ENCODE results near the gene COL20A1.

Gene COL20A1

DNA sequence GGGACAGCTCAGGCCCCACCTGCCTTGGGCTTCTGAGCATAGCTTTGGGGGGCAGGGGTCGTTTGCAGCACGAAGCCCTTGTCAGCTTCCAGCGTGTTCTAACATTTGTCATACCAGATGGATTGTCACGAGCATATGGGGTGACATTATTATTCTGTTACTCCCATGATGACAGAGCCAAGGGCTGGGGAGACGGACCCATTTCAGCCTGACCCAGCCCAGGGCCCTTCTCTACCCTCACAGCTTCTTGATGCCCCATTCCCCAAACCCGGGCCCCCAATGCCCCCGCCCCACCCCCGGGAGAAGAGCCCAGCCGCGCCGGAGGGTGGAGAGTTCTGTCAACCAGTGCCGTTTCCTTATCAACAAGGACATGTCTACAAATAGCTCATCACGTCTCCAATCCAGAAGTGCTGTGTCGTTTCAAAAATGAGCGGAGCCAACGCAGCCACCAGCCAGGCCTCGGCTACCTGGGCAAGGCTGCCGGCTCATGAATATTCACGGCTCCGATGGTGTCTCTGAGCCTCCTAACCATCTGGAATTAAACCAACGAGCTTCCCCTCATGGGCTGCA is 77.7 kb downstream of the COL20A1 start:
- TF ChIP-seq FOXP2 (optimal IDR thresholded peaks at IDR 0.05; ENCODE audit: borderline replicate concordance, extremely low read depth, extremely low read length, insufficient read depth): no peak
- TF ChIP-seq, protein P1, sequence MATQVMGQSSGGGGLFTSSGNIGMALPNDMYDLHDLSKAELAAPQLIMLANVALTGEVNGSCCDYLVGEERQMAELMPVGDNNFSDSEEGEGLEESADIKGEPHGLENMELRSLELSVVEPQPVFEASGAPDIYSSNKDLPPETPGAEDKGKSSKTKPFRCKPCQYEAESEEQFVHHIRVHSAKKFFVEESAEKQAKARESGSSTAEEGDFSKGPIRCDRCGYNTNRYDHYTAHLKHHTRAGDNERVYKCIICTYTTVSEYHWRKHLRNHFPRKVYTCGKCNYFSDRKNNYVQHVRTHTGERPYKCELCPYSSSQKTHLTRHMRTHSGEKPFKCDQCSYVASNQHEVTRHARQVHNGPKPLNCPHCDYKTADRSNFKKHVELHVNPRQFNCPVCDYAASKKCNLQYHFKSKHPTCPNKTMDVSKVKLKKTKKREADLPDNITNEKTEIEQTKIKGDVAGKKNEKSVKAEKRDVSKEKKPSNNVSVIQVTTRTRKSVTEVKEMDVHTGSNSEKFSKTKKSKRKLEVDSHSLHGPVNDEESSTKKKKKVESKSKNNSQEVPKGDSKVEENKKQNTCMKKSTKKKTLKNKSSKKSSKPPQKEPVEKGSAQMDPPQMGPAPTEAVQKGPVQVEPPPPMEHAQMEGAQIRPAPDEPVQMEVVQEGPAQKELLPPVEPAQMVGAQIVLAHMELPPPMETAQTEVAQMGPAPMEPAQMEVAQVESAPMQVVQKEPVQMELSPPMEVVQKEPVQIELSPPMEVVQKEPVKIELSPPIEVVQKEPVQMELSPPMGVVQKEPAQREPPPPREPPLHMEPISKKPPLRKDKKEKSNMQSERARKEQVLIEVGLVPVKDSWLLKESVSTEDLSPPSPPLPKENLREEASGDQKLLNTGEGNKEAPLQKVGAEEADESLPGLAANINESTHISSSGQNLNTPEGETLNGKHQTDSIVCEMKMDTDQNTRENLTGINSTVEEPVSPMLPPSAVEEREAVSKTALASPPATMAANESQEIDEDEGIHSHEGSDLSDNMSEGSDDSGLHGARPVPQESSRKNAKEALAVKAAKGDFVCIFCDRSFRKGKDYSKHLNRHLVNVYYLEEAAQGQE (IDR thresholded peaks at IDR 0.05; ENCODE audit: insufficient read depth in 1 of 2, low read depth in 2 of 2, low read length in 2 of 2): no peak
- no peak for TF ChIP-seq SIN3A (IDR thresholded peaks at IDR 0.05; ENCODE audit: borderline replicate concordance, insufficient read depth, low read length)
- no peak for TF ChIP-seq TAF1 (IDR thresholded peaks at IDR 0.05; ENCODE audit: borderline replicate concordance, insufficient read depth, low read length)
- no peak for TF ChIP-seq POLR2AphosphoS5 (IDR thresholded peaks at IDR 0.05; ENCODE audit: low read depth, low read length)

DNA sequence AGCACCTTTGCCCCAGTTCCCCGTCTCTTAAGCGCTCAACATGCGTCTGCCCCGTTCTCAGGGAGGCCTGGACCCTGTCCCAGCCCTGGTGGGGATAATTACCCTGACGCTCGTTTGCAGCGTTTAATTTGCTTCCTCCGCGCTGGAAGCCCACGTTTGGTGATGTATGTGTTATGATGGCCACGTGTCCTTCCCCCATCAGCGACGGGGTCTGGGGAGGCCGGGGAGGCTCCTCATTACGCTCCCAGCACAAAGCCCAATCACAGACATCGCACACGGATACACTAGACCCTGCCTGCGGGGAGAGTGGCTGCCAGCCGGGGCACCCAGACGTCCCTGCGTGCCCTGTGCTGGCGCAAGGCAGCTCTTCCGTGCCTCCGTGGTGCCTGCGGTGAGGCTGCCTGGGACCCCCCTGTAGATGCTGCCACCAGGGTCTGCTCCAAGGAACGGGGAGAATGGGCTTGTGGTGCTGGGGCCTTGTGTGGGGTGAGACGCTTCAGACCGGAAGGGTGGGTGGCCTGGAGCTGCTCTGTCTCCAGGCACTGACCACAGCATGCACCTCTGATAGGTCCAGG is 78.4 kb downstream of the COL20A1 start:
- TF ChIP-seq FOXP2 (optimal IDR thresholded peaks at IDR 0.05; ENCODE audit: borderline replicate concordance, extremely low read depth, extremely low read length, insufficient read depth) (no peak), POLR2AphosphoS5 (IDR thresholded peaks at IDR 0.05; ENCODE audit: low read depth, low read length) (no peak), SIN3A (IDR thresholded peaks at IDR 0.05; ENCODE audit: borderline replicate concordance, insufficient read depth, low read length) (no peak), TAF1 (IDR thresholded peaks at IDR 0.05; ENCODE audit: borderline replicate concordance, insufficient read depth, low read length) (no peak)
- TF ChIP-seq, protein P1 (IDR thresholded peaks at IDR 0.05; ENCODE audit: insufficient read depth in 1 of 2, low read depth in 2 of 2, low read length in 2 of 2): no peak

DNA sequence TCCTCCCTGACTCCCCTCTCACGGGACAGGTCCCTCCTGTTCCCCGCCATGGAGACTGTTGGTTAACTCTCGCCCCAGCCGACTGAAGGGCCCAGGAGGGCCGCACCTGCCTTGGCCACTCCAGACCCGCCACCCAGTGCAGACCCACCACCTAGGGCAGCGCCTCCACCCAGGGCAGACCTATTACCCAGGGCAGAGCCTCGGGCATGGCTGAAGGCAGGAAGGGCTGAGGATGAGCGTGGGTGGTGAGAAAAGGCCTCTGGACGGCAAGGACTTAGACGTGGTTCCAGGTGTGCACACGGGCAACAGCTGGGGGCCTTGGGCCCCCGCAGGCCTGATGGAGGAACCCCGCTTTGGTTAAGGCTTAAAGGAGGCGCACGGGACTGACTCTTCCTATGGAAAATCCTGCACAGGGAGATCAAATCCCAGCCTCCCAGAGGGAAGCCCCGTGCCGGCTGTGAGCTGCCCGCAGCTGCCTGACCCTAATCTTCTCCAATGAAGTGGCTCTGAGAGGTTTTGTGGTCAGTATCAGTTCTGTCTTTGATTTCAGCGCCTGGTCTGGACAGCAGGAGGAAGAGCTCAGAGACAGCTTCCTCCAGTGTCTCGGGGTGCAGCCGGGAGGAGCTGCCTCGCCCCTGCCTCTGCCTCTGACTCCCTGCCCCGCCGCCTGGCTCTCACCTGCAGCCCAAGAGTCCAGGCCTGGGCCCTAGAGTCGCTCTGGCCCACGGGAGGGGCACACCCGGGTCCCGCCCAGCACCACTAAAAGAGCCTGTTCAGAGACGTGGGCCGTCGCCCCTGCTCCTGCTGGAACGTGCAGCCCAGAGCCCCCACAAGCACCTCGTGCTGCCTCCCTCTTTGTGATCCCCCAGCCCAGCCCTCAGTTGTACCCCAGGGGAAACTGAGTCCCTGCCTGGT is 80.2 kb downstream of the COL20A1 start:
- TF ChIP-seq SIN3A (IDR thresholded peaks at IDR 0.05; ENCODE audit: borderline replicate concordance, insufficient read depth, low read length) (no peak), FOXP2 (optimal IDR thresholded peaks at IDR 0.05; ENCODE audit: borderline replicate concordance, extremely low read depth, extremely low read length, insufficient read depth) (no peak), TAF1 (IDR thresholded peaks at IDR 0.05; ENCODE audit: borderline replicate concordance, insufficient read depth, low read length) (no peak), POLR2AphosphoS5 (IDR thresholded peaks at IDR 0.05; ENCODE audit: low read depth, low read length) (no peak)

DNA sequence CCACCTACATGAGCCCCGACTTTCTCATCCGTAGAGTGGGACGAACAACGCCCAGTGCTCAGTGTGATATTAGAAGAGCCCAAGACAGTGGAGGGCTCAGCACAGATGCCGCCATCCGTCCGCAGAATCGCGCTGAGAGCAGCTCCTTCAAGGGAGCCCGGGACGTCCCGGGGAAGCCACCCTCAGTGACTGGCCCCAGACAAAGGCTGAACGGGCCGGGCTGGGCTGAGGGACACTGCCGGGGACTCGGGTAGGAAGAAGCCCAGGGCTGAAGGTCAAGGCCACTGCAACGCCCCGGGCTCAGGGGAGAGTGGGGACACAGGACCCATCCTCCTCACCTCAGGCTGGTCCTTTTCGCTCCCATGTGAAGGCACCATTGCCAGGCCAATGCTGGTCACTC is 81.0 kb downstream of the COL20A1 start:
- no peak for TF ChIP-seq TAF1 (IDR thresholded peaks at IDR 0.05; ENCODE audit: borderline replicate concordance, insufficient read depth, low read length)
- TF ChIP-seq FOXP2 (optimal IDR thresholded peaks at IDR 0.05; ENCODE audit: borderline replicate concordance, extremely low read depth, extremely low read length, insufficient read depth): no peak
- TF ChIP-seq SIN3A (IDR thresholded peaks at IDR 0.05; ENCODE audit: borderline replicate concordance, insufficient read depth, low read length): no peak
- TF ChIP-seq, protein P1 (IDR thresholded peaks at IDR 0.05; ENCODE audit: insufficient read depth in 1 of 2, low read depth in 2 of 2, low read length in 2 of 2): no peak
- no peak for TF ChIP-seq POLR2AphosphoS5 (IDR thresholded peaks at IDR 0.05; ENCODE audit: low read depth, low read length)

DNA sequence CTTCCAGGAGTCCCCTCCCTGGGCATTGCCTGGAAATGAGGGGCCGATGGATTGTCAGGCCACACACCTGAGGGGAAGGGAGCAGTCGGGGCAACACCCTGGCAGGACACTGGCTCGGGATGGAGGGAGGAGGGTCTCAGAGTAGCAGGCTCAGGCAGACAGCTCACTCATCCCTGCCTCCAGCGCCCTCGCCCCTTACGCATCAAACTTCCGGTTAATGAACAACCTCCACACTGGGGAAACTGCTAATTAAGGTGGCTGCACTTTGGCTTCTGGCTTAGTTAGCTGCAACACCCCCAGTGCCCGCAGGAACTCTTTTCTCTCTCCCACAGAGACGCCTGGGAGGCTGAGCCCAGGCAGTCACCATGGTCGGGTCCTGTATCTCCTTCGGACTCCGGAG is 81.5 kb downstream of the COL20A1 start:
- TF ChIP-seq, protein P1 (IDR thresholded peaks at IDR 0.05; ENCODE audit: insufficient read depth in 1 of 2, low read depth in 2 of 2, low read length in 2 of 2): no peak
- TF ChIP-seq POLR2AphosphoS5 (IDR thresholded peaks at IDR 0.05; ENCODE audit: low read depth, low read length): no peak
- no peak for TF ChIP-seq TAF1 (IDR thresholded peaks at IDR 0.05; ENCODE audit: borderline replicate concordance, insufficient read depth, low read length)
- TF ChIP-seq FOXP2 (optimal IDR thresholded peaks at IDR 0.05; ENCODE audit: borderline replicate concordance, extremely low read depth, extremely low read length, insufficient read depth): no peak
- no peak for TF ChIP-seq SIN3A (IDR thresholded peaks at IDR 0.05; ENCODE audit: borderline replicate concordance, insufficient read depth, low read length)

Data from PFSK-1 (cell line).